ENCODE measurements around the gene CPSF4.

Gene CPSF4

GRCh38 chr7:99408379-99409191 is 30.2 kb upstream of the CPSF4 start, which contains the start of the genes BUD31 and PDAP1:
Gene BUD31 (plus strand): TSS chr7:99408969. CDS start chr7:99411093, 2,124 bp downstream.
Gene PDAP1 (minus strand): TSS chr7:99408597. CDS start chr7:99408548, 49 bp downstream.
- DNase-seq = peak; percentile 98

- peak; percentile 63 for DNase-seq
Observed at GRCh38 chr7:99409192-99409572, 29.6 kb upstream of the CPSF4 start.

- DNase-seq = peak; percentile 48
Observed at GRCh38 chr7:99409806-99410205, 28.9 kb upstream of the CPSF4 start.

- DNase-seq = no peak
Observed at GRCh38 chr7:99410635-99411034, 28.1 kb upstream of the CPSF4 start.

GRCh38 chr7:99415513-99416127 is 23.1 kb upstream of the CPSF4 start:
- peak; percentile 87 for DNase-seq

GRCh38 chr7:99418260-99418659 is 20.5 kb upstream of the CPSF4 start:
- DNase-seq = no peak

GRCh38 chr7:99419323-99420021 is 19.3 kb upstream of the CPSF4 start:
- no peak for DNase-seq

GRCh38 chr7:99420213-99420612 is 18.5 kb upstream of the CPSF4 start:
- DNase-seq = no peak

- no peak for DNase-seq
Observed at GRCh38 chr7:99420986-99421385, 17.8 kb upstream of the CPSF4 start.

- peak; percentile 86 for DNase-seq
Observed at GRCh38 chr7:99422186-99422585, 16.6 kb upstream of the CPSF4 start.

GRCh38 chr7:99422625-99423024 is 16.1 kb upstream of the CPSF4 start:
- peak; percentile 68 for DNase-seq

- no peak for DNase-seq
Observed at GRCh38 chr7:99424932-99425730, 13.6 kb upstream of the CPSF4 start.

- no peak for DNase-seq
Observed at GRCh38 chr7:99428972-99429566, 9.7 kb upstream of the CPSF4 start.

- no peak for DNase-seq
Observed at GRCh38 chr7:99429756-99430155, 9.0 kb upstream of the CPSF4 start.

GRCh38 chr7:99431756-99432540 is 6.8 kb upstream of the CPSF4 start:
- DNase-seq = peak; percentile 72

- no peak for DNase-seq
Observed at GRCh38 chr7:99433158-99433557, 5.6 kb upstream of the CPSF4 start.

- peak; percentile 58 for DNase-seq
Observed at GRCh38 chr7:99437946-99438572, 684 bp upstream of the CPSF4 start.

GRCh38 chr7:99440195-99440594 is 1.5 kb downstream of the CPSF4 start:
- no peak for DNase-seq

- no peak for DNase-seq
Observed at GRCh38 chr7:99446096-99446495, 7.4 kb downstream of the CPSF4 start.

GRCh38 chr7:99447943-99448342 is 9.2 kb downstream of the CPSF4 start:
- peak; percentile 69 for DNase-seq

GRCh38 chr7:99448855-99449254 is 10.1 kb downstream of the CPSF4 start:
- DNase-seq = no peak
